A673 (cell line): ENCODE results near the gene SCMH1. TPM values are rescaled to one million over a fixed set of nuclear protein-coding genes. Genes with fewer than 3 reads are reported as not detected.

ENCODE experiments used
- BruUV-seq: library from RNA; stranded (reverse); fragments of 400-500 nt; replicated peaks from 2 replicates; lab custom pipeline; 2021; lab: Mats Ljungman, UMichigan
- CTCF ChIA-PET: fragments of 300-600 bp; sonication (Branson Sonifier 250); formaldehyde crosslinking; loops from one replicate; lab custom pipeline; 2022; ENCODE audit warnings: antibody characterized with exemption; lab: Charles Lee
- POLR2A ChIA-PET: fragments of 300-600 bp; sonication (Branson Sonifier 250); formaldehyde crosslinking; loops from one replicate; lab custom pipeline; 2022; ENCODE audit warnings: antibody characterized with exemption; ENCODE audit not compliant: low non-redundant PET; lab: Charles Lee
- DNase-seq: peaks from one replicate; pipeline ENCODE4 v3.0.0-alpha.2; 2015; ENCODE audit warnings: low spot score
- H3K27ac ChIP-seq: fragments of 200-600 bp; sonication (generic); 2 replicates; pipeline ENCODE4 v1.5.1; 2016; ENCODE audit warnings: mixed run types, low read depth, mild to moderate bottlenecking, mixed read lengths, antibody characterized with exemption, low read length; ENCODE audit not compliant: poor library complexity, severe bottlenecking
- H3K27me3 ChIP-seq: fragments of 200-600 bp; sonication (generic); replicated peaks from 2 replicates; pipeline ENCODE4 v1.6.1; 2017; ENCODE audit warnings: mixed run types, low read depth, mild to moderate bottlenecking, mixed read lengths, antibody characterized with exemption, low read length; ENCODE audit not compliant: insufficient read depth, poor library complexity
- H3K36me3 ChIP-seq: fragments of 200-600 bp; sonication (generic); 2 replicates; pipeline ENCODE4 v1.6.1; 2016; ENCODE audit warnings: mixed run types, mild to moderate bottlenecking, mixed read lengths, antibody characterized with exemption, low read length; ENCODE audit not compliant: insufficient read depth, poor library complexity, severe bottlenecking
- H3K4me1 ChIP-seq: fragments of 200-600 bp; sonication (generic); 2 replicates; pipeline ENCODE4 v1.6.1; 2017; ENCODE audit warnings: mixed run types, mild to moderate bottlenecking, mixed read lengths, antibody characterized with exemption, low read length; ENCODE audit not compliant: insufficient read depth, poor library complexity, severe bottlenecking
- H3K4me3 ChIP-seq: fragments of 200-600 bp; sonication (generic); 2 replicates; pipeline ENCODE4 v1.5.1; 2016; ENCODE audit warnings: low read depth, mixed run types, mild to moderate bottlenecking, mixed read lengths, low read length; ENCODE audit not compliant: poor library complexity, severe bottlenecking
- H3K9me3 ChIP-seq: fragments of 200-600 bp; sonication (generic); 2 replicates; pipeline ENCODE4 v1.6.1; 2016; ENCODE audit warnings: mixed run types, low read depth, mild to moderate bottlenecking, mixed read lengths, antibody characterized with exemption, low read length; ENCODE audit not compliant: poor library complexity, severe bottlenecking
- CTCF ChIP-seq: fragments of 300-800, 200-600 bp; sonication (generic); conservative IDR thresholded peaks from 2 replicates; pipeline ENCODE4 v1.5.1; 2017; ENCODE audit warnings: low read depth, mild to moderate bottlenecking, antibody characterized with exemption, low read length, moderate library complexity, mixed read lengths
- EZH2 ChIP-seq: fragments of 200-600 bp; sonication (generic); IDR thresholded peaks from 2 replicates; pipeline ENCODE4 v1.6.1; 2017; ENCODE audit warnings: borderline replicate concordance, low read depth, mild to moderate bottlenecking, mixed read lengths, antibody characterized with exemption, low read length; ENCODE audit not compliant: poor library complexity, severe bottlenecking
- intact Hi-C: fragments of 100-400 bp; cut with micrococcal nuclease; formaldehyde crosslinking; loops from one replicate; pipeline ENCODE4 v1.10.0; 2022; ENCODE audit not compliant: unreplicated experiment
- total RNA-seq: library from RNA; stranded (reverse); gene quantifications from 2 replicates; pipeline ENCODE4 v1.2.3, GENCODE V29; 2021

SCMH1 gene
- total RNA-seq, 1 experiment from 2014 or later: 30.4 TPM

- CTCF ChIA-PET: no interaction called here
Observed at GRCh38 chr1:41243079-41243385, 926 bp upstream of the SCMH1 start.

GRCh38 chr1:41242342-41243078 is 404 bp upstream of the SCMH1 start:
- Histone ChIP-seq H3K36me3 (no peaks in the 10 kb centered on the region), H3K9me3 (no peaks in the 10 kb centered on the region), H3K27ac (peak overlapping the region; percentile 73), H3K4me3 (peak overlapping the region; percentile 78), H3K27me3 (no peaks in the 10 kb centered on the region), H3K4me1 (peaks cover 37% of the 10 kb centered on the region)
- no peak for TF ChIP-seq CTCF
- no peak for TF ChIP-seq EZH2
- intact Hi-C loops: loop anchor here (5.0 kb wide), 1 partner anchor 225 kb away; no protein-coding TSS in a partner anchor
- DNase-seq: peak; percentile 21
- CTCF ChIA-PET: no interaction called here
- BruUV-seq: no TSS peak
- POLR2A ChIA-PET: no interaction called here

More at GRCh38 chr1:41243079-41243385, 926 bp upstream of the SCMH1 start:
- Histone ChIP-seq H3K36me3 (no peaks in the 10 kb centered on the region), H3K9me3 (no peaks in the 10 kb centered on the region), H3K27me3 (no peaks in the 10 kb centered on the region), H3K27ac (no peak overlapping the region), H3K4me3 (peak overlapping the region; percentile 78), H3K4me1 (peaks cover 37% of the 10 kb centered on the region)
- BruUV-seq: no TSS peak
- DNase-seq: no peak
- TF ChIP-seq CTCF (no peak), EZH2 (no peak)
- intact Hi-C loops: loop anchor here (5.0 kb wide), 1 partner anchor 226 kb away; no protein-coding TSS in a partner anchor
- POLR2A ChIA-PET: no interaction called here

- Histone ChIP-seq H3K27ac (peak overlapping the region; percentile 87), H3K4me1 (peaks cover 37% of the 10 kb centered on the region), H3K27me3 (no peaks in the 10 kb centered on the region), H3K4me3 (peak overlapping the region; percentile 78), H3K36me3 (no peaks in the 10 kb centered on the region), H3K9me3 (no peaks in the 10 kb centered on the region)
- ChIA-PET CTCF (interaction anchor here (0.6 kb wide), 1 partner anchor 101 kb away, joined by 3 read pairs; no protein-coding TSS in a partner anchor), POLR2A (no interaction called here)
- no TSS peak for BruUV-seq
- peak; percentile 57 for DNase-seq
- intact Hi-C loops: loop anchor here (5.0 kb wide), 1 partner anchor 224 kb away; no protein-coding TSS in a partner anchor
- TF ChIP-seq CTCF (no peak), EZH2 (no peak)
Observed at GRCh38 chr1:41241354-41241748, 755 bp downstream of the SCMH1 start.
